ENCODE measurements around the gene RASSF5. TPM values are rescaled to one million over a fixed set of nuclear protein-coding genes. Genes with fewer than 3 reads are reported as not detected.
A peak's percentile ranks its signal among the peaks of the same experiment; 100 is the strongest.

The RASSF5 gene
- total and polyA plus RNA-seq, 9 of the 15 experiments (the other 6 are each of a cell fraction or from before 2014, with no cell fraction given), result 6.1 to 41.0 (median 25.2) TPM

DNA sequence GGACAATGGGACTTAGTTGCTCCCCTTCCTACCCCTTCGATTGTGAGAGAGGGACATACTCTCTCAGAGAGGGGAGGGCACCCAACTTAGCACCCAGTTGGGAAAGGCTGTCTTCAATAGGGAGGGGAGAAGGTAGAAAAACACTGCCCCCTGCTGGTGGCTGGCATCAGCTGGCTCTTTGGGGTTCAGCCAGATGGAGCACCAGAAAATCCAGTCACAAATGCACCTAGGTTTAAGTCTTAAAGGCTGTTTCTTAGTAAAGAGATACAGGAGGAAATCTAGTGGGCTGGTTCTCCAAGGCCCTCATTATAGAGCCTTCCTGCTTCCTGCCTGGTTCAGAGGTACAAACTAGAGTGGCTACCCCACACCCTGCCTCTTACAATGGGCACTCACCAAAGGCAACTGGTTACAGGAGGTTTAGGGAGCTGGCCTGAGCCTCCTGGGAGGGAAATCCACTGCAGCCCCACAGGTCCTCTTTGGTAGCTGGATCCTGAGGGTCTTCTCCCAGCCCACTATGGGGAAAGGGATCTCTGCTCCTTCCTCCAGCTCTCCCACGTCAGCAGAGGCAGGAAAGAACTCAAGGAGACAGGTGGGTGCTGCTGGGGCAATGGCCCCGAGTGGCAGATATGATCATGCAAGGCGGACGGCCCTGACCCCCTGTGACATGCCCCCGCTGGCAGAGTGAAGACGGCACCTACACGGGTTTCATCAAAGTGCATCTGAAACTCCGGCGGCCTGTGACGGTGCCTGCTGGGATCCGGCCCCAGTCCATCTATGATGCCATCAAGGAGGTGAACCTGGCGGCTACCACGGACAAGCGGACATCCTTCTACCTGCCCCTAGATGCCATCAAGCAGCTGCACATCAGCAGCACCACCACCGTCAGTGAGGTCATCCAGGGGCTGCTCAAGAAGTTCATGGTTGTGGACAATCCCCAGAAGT, 76.6 kb downstream of the RASSF5 start (continued):
- TF ChIP-seq, protein P1, sequence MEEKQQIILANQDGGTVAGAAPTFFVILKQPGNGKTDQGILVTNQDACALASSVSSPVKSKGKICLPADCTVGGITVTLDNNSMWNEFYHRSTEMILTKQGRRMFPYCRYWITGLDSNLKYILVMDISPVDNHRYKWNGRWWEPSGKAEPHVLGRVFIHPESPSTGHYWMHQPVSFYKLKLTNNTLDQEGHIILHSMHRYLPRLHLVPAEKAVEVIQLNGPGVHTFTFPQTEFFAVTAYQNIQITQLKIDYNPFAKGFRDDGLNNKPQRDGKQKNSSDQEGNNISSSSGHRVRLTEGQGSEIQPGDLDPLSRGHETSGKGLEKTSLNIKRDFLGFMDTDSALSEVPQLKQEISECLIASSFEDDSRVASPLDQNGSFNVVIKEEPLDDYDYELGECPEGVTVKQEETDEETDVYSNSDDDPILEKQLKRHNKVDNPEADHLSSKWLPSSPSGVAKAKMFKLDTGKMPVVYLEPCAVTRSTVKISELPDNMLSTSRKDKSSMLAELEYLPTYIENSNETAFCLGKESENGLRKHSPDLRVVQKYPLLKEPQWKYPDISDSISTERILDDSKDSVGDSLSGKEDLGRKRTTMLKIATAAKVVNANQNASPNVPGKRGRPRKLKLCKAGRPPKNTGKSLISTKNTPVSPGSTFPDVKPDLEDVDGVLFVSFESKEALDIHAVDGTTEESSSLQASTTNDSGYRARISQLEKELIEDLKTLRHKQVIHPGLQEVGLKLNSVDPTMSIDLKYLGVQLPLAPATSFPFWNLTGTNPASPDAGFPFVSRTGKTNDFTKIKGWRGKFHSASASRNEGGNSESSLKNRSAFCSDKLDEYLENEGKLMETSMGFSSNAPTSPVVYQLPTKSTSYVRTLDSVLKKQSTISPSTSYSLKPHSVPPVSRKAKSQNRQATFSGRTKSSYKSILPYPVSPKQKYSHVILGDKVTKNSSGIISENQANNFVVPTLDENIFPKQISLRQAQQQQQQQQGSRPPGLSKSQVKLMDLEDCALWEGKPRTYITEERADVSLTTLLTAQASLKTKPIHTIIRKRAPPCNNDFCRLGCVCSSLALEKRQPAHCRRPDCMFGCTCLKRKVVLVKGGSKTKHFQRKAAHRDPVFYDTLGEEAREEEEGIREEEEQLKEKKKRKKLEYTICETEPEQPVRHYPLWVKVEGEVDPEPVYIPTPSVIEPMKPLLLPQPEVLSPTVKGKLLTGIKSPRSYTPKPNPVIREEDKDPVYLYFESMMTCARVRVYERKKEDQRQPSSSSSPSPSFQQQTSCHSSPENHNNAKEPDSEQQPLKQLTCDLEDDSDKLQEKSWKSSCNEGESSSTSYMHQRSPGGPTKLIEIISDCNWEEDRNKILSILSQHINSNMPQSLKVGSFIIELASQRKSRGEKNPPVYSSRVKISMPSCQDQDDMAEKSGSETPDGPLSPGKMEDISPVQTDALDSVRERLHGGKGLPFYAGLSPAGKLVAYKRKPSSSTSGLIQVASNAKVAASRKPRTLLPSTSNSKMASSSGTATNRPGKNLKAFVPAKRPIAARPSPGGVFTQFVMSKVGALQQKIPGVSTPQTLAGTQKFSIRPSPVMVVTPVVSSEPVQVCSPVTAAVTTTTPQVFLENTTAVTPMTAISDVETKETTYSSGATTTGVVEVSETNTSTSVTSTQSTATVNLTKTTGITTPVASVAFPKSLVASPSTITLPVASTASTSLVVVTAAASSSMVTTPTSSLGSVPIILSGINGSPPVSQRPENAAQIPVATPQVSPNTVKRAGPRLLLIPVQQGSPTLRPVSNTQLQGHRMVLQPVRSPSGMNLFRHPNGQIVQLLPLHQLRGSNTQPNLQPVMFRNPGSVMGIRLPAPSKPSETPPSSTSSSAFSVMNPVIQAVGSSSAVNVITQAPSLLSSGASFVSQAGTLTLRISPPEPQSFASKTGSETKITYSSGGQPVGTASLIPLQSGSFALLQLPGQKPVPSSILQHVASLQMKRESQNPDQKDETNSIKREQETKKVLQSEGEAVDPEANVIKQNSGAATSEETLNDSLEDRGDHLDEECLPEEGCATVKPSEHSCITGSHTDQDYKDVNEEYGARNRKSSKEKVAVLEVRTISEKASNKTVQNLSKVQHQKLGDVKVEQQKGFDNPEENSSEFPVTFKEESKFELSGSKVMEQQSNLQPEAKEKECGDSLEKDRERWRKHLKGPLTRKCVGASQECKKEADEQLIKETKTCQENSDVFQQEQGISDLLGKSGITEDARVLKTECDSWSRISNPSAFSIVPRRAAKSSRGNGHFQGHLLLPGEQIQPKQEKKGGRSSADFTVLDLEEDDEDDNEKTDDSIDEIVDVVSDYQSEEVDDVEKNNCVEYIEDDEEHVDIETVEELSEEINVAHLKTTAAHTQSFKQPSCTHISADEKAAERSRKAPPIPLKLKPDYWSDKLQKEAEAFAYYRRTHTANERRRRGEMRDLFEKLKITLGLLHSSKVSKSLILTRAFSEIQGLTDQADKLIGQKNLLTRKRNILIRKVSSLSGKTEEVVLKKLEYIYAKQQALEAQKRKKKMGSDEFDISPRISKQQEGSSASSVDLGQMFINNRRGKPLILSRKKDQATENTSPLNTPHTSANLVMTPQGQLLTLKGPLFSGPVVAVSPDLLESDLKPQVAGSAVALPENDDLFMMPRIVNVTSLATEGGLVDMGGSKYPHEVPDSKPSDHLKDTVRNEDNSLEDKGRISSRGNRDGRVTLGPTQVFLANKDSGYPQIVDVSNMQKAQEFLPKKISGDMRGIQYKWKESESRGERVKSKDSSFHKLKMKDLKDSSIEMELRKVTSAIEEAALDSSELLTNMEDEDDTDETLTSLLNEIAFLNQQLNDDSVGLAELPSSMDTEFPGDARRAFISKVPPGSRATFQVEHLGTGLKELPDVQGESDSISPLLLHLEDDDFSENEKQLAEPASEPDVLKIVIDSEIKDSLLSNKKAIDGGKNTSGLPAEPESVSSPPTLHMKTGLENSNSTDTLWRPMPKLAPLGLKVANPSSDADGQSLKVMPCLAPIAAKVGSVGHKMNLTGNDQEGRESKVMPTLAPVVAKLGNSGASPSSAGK (IDR thresholded peaks at IDR 0.05), result no peak
- TF ChIP-seq HDGF (IDR thresholded peaks at IDR 0.05), result peak; percentile 75; the same call in 1 of the 2 replicates
- TF ChIP-seq STAG1 (CRISPR knock-in tag; IDR thresholded peaks at IDR 0.05; ENCODE audit: borderline replicate concordance), result peak; percentile 83; the same call in 1 of the 2 replicates
- TF ChIP-seq, protein P2, sequence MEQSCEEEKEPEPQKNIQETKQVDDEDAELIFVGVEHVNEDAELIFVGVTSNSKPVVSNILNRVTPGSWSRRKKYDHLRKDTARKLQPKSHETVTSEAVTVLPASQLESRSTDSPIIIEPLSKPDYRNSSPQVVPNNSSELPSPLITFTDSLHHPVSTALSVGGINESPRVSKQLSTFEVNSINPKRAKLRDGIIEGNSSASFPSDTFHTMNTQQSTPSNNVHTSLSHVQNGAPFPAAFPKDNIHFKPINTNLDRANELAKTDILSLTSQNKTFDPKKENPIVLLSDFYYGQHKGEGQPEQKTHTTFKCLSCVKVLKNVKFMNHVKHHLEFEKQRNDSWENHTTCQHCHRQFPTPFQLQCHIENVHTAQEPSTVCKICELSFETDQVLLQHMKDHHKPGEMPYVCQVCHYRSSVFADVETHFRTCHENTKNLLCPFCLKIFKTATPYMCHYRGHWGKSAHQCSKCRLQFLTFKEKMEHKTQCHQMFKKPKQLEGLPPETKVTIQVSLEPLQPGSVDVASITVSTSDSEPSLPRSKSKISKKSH (CRISPR knock-in tag; IDR thresholded peaks at IDR 0.05), result no peak
- TF ChIP-seq PTTG1 (tag; IDR thresholded peaks at IDR 0.05; ENCODE audit: low read depth), result no peak
- TF ChIP-seq, protein P3, sequence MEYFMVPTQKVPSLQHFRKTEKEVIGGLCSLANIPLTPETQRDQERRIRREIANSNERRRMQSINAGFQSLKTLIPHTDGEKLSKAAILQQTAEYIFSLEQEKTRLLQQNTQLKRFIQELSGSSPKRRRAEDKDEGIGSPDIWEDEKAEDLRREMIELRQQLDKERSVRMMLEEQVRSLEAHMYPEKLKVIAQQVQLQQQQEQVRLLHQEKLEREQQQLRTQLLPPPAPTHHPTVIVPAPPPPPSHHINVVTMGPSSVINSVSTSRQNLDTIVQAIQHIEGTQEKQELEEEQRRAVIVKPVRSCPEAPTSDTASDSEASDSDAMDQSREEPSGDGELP (CRISPR knock-in tag; IDR thresholded peaks at IDR 0.05; ENCODE audit: borderline replicate concordance), result peak; percentile 93
- TF ChIP-seq L3MBTL2 (IDR thresholded peaks at IDR 0.05), result peak; percentile 33; the same call in 1 of the 2 replicates
- TF ChIP-seq RAD21 (CRISPR knock-in tag; conservative IDR thresholded peaks at IDR 0.05 in 1 of 2, IDR thresholded peaks at IDR 0.05 in 1 of 2), result peak; percentile 98 to 99
- no peak for TF ChIP-seq CREBBP (IDR thresholded peaks at IDR 0.05; ENCODE audit: low read depth, low read length)
- peak; percentile 57 for TF ChIP-seq RBM39 (optimal IDR thresholded peaks at IDR 0.05; ENCODE audit: low read depth, low read length)
- 0 out of 2 replicates have a peak, but pooled peaks have one; percentile 11 for TF ChIP-seq TEAD4 (IDR thresholded peaks at IDR 0.05; ENCODE audit: low read length)
- no peak for TF ChIP-seq TEAD4 (CRISPR knock-in tag; IDR thresholded peaks at IDR 0.05; ENCODE audit: borderline replicate concordance)

Measured in K562 (cell line).